GM19043 (cell line): ENCODE results near the gene NAT9.

Experiments used
- ATAC-seq: cut with Tn5 transposase; IDR thresholded peaks from one replicate; pipeline ENCODE4 v1.9.1; 2021; ENCODE audit warnings: low read depth; ENCODE audit not compliant: unreplicated experiment

The NAT9 gene

GRCh38 chr17:74764751-74765286, 11.3 kb downstream of the NAT9 start:
- ATAC-seq: no peak

- no peak for ATAC-seq
These were observed 12.4 kb downstream of the NAT9 start for GRCh38 chr17:74763565-74764387.

- ATAC-seq: no peak
These were observed 14.2 kb downstream of the NAT9 start for GRCh38 chr17:74761931-74762330.

GRCh38 chr17:74761419-74761818, 14.7 kb downstream of the NAT9 start:
- no peak for ATAC-seq

GRCh38 chr17:74760404-74761105, 15.6 kb downstream of the NAT9 start:
- ATAC-seq: no peak

GRCh38 chr17:74759941-74760340, 16.2 kb downstream of the NAT9 start:
- ATAC-seq: no peak

- ATAC-seq: no peak
These were observed 16.8 kb downstream of the NAT9 start for GRCh38 chr17:74759243-74759801.

- ATAC-seq: no peak
These were observed 17.3 kb downstream of the NAT9 start for GRCh38 chr17:74758848-74759168.

- ATAC-seq: no peak
These were observed 18.0 kb downstream of the NAT9 start for GRCh38 chr17:74757931-74758847.

- no peak for ATAC-seq
These were observed 18.6 kb downstream of the NAT9 start for GRCh38 chr17:74757502-74757901.

- ATAC-seq: no peak
These were observed 19.3 kb downstream of the NAT9 start for GRCh38 chr17:74756891-74757290.

GRCh38 chr17:74755533-74755932, 20.6 kb downstream of the NAT9 start:
- ATAC-seq: no peak

- ATAC-seq: no peak
These were observed 21.3 kb downstream of the NAT9 start for GRCh38 chr17:74754832-74755231.

GRCh38 chr17:74752822-74753401, 23.2 kb downstream of the NAT9 start:
- ATAC-seq: no peak

- ATAC-seq: no peak
These were observed 23.7 kb downstream of the NAT9 start for GRCh38 chr17:74752415-74752814.

GRCh38 chr17:74750327-74751069, 25.6 kb downstream of the NAT9 start:
- no peak for ATAC-seq

- no peak for ATAC-seq
These were observed 26.2 kb downstream of the NAT9 start for GRCh38 chr17:74750039-74750326.

- no peak for ATAC-seq
These were observed 26.7 kb downstream of the NAT9 start for GRCh38 chr17:74749279-74750038.
